Measurements from ENCODE around the gene UGCG. TPM values are rescaled to one million over a fixed set of nuclear protein-coding genes. Genes with fewer than 3 reads are reported as not detected.

The UGCG gene
- total and polyA plus RNA-seq, 2 of the 8 experiments (the other 6 are each of a cell fraction or from before 2014, with no cell fraction given), result 14.9 to 34.0 TPM

- H2BK15ac ChIP-seq (ENCODE audit: low read length), result no peak overlapping the region
- no peak overlapping the region for H3K56ac ChIP-seq (replicated peaks; ENCODE audit: insufficient read length, low read depth, low read length)
- H4K20me1 ChIP-seq (replicated peaks in 1 of 2; ENCODE audit: control insufficient read depth in 1 of 2, insufficient read depth in 2 of 2, low read length in 2 of 2), result no peaks in the 10 kb centered on the region
- no peaks in the 10 kb centered on the region for H3K36me3 ChIP-seq (ENCODE audit: control insufficient read depth in 2 of 4, insufficient read depth in 4 of 4, low read length in 3 of 4)
- H2BK20ac ChIP-seq (ENCODE audit: low read length), result no peak overlapping the region
- no peak overlapping the region for H3K4me2 ChIP-seq (ENCODE audit: insufficient read depth in 1 of 2, low read depth in 2 of 2, low read length in 2 of 2)
- FAIRE-seq, result no peak
- no peak overlapping the region for H2AK5ac ChIP-seq (ENCODE audit: low read depth, low read length)
- H3K18ac ChIP-seq (ENCODE audit: extremely low read depth, low read length), result no peak overlapping the region
- no peak for DNase-seq (ENCODE audit: low read depth in 1 of 2, low spot score in 2 of 2)
- H3K27me3 ChIP-seq (replicated peaks in 1 of 4; ENCODE audit: control insufficient read depth in 3 of 4, extremely low read depth in 1 of 4, insufficient read depth in 3 of 4, low read length in 3 of 4), result no peaks in the 10 kb centered on the region
- no peak overlapping the region for H2AFZ ChIP-seq (ENCODE audit: low read length)
- no peak overlapping the region for H4K5ac ChIP-seq (ENCODE audit: insufficient read length, low read depth, low read length)
- no peaks in the 10 kb centered on the region for H3K4me1 ChIP-seq (replicated peaks in 1 of 4; ENCODE audit: control insufficient read depth in 3 of 4, insufficient read depth in 4 of 4, low read length in 3 of 4)
- no peaks in the 10 kb centered on the region for H3K79me2 ChIP-seq (ENCODE audit: control insufficient read depth in 1 of 2, insufficient read depth in 2 of 2, low read length in 2 of 2)
- H3K4ac ChIP-seq (replicated peaks; ENCODE audit: insufficient read length, low read depth, low read length), result no peak overlapping the region
- no peak overlapping the region for H2BK5ac ChIP-seq (ENCODE audit: low read depth, low read length)
- H3K27ac ChIP-seq (ENCODE audit: low read depth, low read length), result no peak overlapping the region
- 81% methylated on average over 3 of the region's 3 CpGs; no CpG with 5 or more reads in 1 of the 2 experiments for WGBS, 2 experiments (ENCODE audit: extremely low coverage in 1 of 2, insufficient coverage in 1 of 2, insufficient read length in 1 of 2, insufficient replicate concordance in 2 of 2, low coverage in 1 of 2, low lambda C conversion rate in 2 of 2, missing lambda C conversion rate in 1 of 2)
- H3K23ac ChIP-seq (ENCODE audit: insufficient read length), result no peak overlapping the region
- CTCF ChIA-PET (ENCODE audit: partially characterized antibody), result no interaction called here
- no peak overlapping the region for H3K14ac ChIP-seq (ENCODE audit: insufficient read length)
- H3K9ac ChIP-seq (replicated peaks in 1 of 4; ENCODE audit: extremely low read depth in 1 of 4, low read depth in 3 of 4, low read length in 3 of 4), result no peak overlapping the region
- H3K9me3 ChIP-seq (ENCODE audit: insufficient read depth in 2 of 2, low read depth in 1 of 2, low read length in 1 of 2), result no peaks in the 10 kb centered on the region
- H4K91ac ChIP-seq (replicated peaks; ENCODE audit: insufficient read length, low read length), result no peak overlapping the region
- no peak overlapping the region for H2BK12ac ChIP-seq (ENCODE audit: low read depth, low read length)
- POLR2A ChIA-PET (ENCODE audit: partially characterized antibody), result interaction anchor here (0.7 kb wide), 1 partner anchor 291 kb away, joined by 3 read pairs; no protein-coding TSS in a partner anchor
- H3K23me2 ChIP-seq (ENCODE audit: low read depth, low read length), result no peaks in the 10 kb centered on the region
- no peaks in the 10 kb centered on the region for H3K79me1 ChIP-seq (ENCODE audit: low read depth, low read length)
- no peak overlapping the region for H2BK120ac ChIP-seq (replicated peaks; ENCODE audit: low read depth, low read length)
- H3K4me3 ChIP-seq (ENCODE audit: extremely low read depth in 1 of 4, insufficient read depth in 2 of 4, low read depth in 3 of 4, low read length in 4 of 4), result no peak overlapping the region
- H4K8ac ChIP-seq (ENCODE audit: extremely low read depth, insufficient read depth, low read length), result no peak overlapping the region
- no peak for TF ChIP-seq SRF (IDR thresholded peaks at IDR 0.05; ENCODE audit: low read depth, low read length)
- TF ChIP-seq E2F6 (IDR thresholded peaks at IDR 0.05), result no peak
- no peak for TF ChIP-seq BRCA1 (IDR thresholded peaks at IDR 0.05; ENCODE audit: low read depth, low read length)
- TF ChIP-seq MAX (IDR thresholded peaks at IDR 0.05), result no peak
- TF ChIP-seq TAF1 (IDR thresholded peaks at IDR 0.05; ENCODE audit: low read depth, low read length), result no peak
- no peak for TF ChIP-seq RBBP5 (IDR thresholded peaks at IDR 0.05; ENCODE audit: borderline replicate concordance, low read depth, low read length)
- TF ChIP-seq RXRA (IDR thresholded peaks at IDR 0.05; ENCODE audit: insufficient read depth, low read depth, low read length), result no peak
- no peak for TF ChIP-seq CTBP2 (IDR thresholded peaks at IDR 0.05; ENCODE audit: borderline replicate concordance, insufficient read depth, insufficient read length, low read length)
- TF ChIP-seq NRF1 (IDR thresholded peaks at IDR 0.05; ENCODE audit: low read depth, low read length), result no peak
- TF ChIP-seq EGR1 (IDR thresholded peaks at IDR 0.05; ENCODE audit: borderline replicate concordance, low read depth, low read length), result no peak
- no peak for TF ChIP-seq POLR2AphosphoS5 (IDR thresholded peaks at IDR 0.05; ENCODE audit: low read depth, low read length)
- no peak for TF ChIP-seq TEAD4 (IDR thresholded peaks at IDR 0.05; ENCODE audit: low read depth, low read length)
- TF ChIP-seq KDM1A (IDR thresholded peaks at IDR 0.05; ENCODE audit: borderline replicate concordance, low read length), result no peak
- no peak for TF ChIP-seq FOSL1 (IDR thresholded peaks at IDR 0.05; ENCODE audit: insufficient read depth, low read depth, low read length)
- no peak for TF ChIP-seq RFX5 (IDR thresholded peaks at IDR 0.05; ENCODE audit: borderline replicate concordance, low read depth, low read length)
Measured at GRCh38 chr9:111940697-111941096, 44.1 kb downstream of the UGCG start.

All from H1 (cell line).